Type B pancreatic cell (in vitro differentiated cells): ENCODE results near the gene GARIN5B. TPM values are rescaled to one million over a fixed set of nuclear protein-coding genes. Genes with fewer than 3 reads are reported as not detected.

Experiments
- DNase-seq: peaks from one replicate; pipeline ENCODE4 v3.0.0; 2021; ENCODE audit warnings: mixed read lengths; ENCODE audit not compliant: unreplicated experiment; ENCODE audit errors: extremely low spot score
- H3K27ac Mint-ChIP-seq: 2 replicates; pipeline ENCODE4 v1.8.0; 2021; ENCODE audit warnings: mild to moderate bottlenecking, mixed read lengths
- H3K27me3 Mint-ChIP-seq: 2 replicates; pipeline ENCODE4 v1.8.0; 2021; ENCODE audit warnings: mixed read lengths
- H3K36me3 Mint-ChIP-seq: 2 replicates; pipeline ENCODE4 v1.8.0; 2021; ENCODE audit warnings: mixed read lengths
- H3K4me1 Mint-ChIP-seq: one replicate; pipeline ENCODE4 v1.8.0; 2021; ENCODE audit warnings: mixed read lengths; ENCODE audit not compliant: unreplicated experiment
- H3K4me3 Mint-ChIP-seq: 2 replicates; pipeline ENCODE4 v1.8.0; 2021; ENCODE audit warnings: mild to moderate bottlenecking, mixed read lengths
- H3K9me3 Mint-ChIP-seq: 2 replicates; pipeline ENCODE4 v1.8.0; 2021; ENCODE audit warnings: mixed read lengths
- CTCF ChIP-seq: fragments of 200-600 bp; sonication (generic); conservative IDR thresholded peaks from 2 replicates; pipeline ENCODE4 v1.5.0; 2021; ENCODE audit warnings: antibody characterized with exemption, mild to moderate bottlenecking
- total RNA-seq: library from RNA; stranded (reverse); gene quantifications from 2 replicates; pipeline ENCODE4 v1.2.1, GENCODE V29; 2021; ENCODE audit warnings: low replicate concordance

Gene GARIN5B
- total RNA-seq, 1 donor from 2014 or later: not detected

GRCh38 chr19:55311797-55312196 lies 51.3 kb downstream of the GARIN5B start:
- no peaks in the 10 kb centered on the region for H3K9me3 Mint-ChIP-seq
- peaks cover 7% of the 10 kb centered on the region for H3K4me1 Mint-ChIP-seq
- H3K36me3 Mint-ChIP-seq: peaks cover 7% of the 10 kb centered on the region
- H3K27me3 Mint-ChIP-seq: no peaks in the 10 kb centered on the region
- no peak overlapping the region for H3K27ac Mint-ChIP-seq
- no peak for DNase-seq
- TF ChIP-seq CTCF: no peak
- H3K4me3 Mint-ChIP-seq: no peak overlapping the region

- Mint-ChIP-seq H3K27me3 (no peaks in the 10 kb centered on the region), H3K27ac (no peak overlapping the region), H3K4me3 (no peak overlapping the region), H3K36me3 (peaks cover 7% of the 10 kb centered on the region), H3K4me1 (peaks cover 7% of the 10 kb centered on the region), H3K9me3 (no peaks in the 10 kb centered on the region)
- TF ChIP-seq CTCF: no peak
- no peak for DNase-seq
Observed at GRCh38 chr19:55311397-55311796, 51.7 kb downstream of the GARIN5B start.

DNA sequence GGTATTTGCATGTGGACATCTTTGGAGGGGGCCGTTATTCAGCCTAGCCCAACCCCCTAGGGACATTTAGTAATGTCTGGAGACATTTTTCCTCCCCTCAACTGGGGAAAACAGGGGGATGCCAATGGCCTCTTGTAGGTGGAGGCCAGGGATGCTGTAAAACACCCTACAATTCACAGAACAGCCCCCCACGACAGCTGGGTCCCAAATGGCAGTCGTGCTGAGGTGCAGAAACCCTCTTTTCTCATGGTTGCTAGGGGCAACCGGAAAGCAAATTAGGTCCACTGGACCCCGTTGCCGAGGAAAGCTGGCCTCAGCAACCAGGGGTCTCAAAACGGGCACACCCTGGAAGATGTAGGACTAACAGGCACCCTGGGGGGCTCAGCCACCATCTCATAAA lies 52.6 kb downstream of the GARIN5B start:
- no peak overlapping the region for H3K4me3 Mint-ChIP-seq
- H3K36me3 Mint-ChIP-seq: peaks cover 9% of the 10 kb centered on the region
- no peak for TF ChIP-seq CTCF
- no peaks in the 10 kb centered on the region for H3K9me3 Mint-ChIP-seq
- DNase-seq: no peak
- H3K4me1 Mint-ChIP-seq: peaks cover 7% of the 10 kb centered on the region
- H3K27me3 Mint-ChIP-seq: no peaks in the 10 kb centered on the region
- no peak overlapping the region for H3K27ac Mint-ChIP-seq

GRCh38 chr19:55309448-55309847 lies 53.6 kb downstream of the GARIN5B start:
- Mint-ChIP-seq H3K4me3 (no peak overlapping the region), H3K27ac (no peak overlapping the region), H3K4me1 (peaks cover 7% of the 10 kb centered on the region), H3K36me3 (peaks cover 12% of the 10 kb centered on the region), H3K9me3 (no peaks in the 10 kb centered on the region), H3K27me3 (no peaks in the 10 kb centered on the region)
- no peak for TF ChIP-seq CTCF
- no peak for DNase-seq

DNA sequence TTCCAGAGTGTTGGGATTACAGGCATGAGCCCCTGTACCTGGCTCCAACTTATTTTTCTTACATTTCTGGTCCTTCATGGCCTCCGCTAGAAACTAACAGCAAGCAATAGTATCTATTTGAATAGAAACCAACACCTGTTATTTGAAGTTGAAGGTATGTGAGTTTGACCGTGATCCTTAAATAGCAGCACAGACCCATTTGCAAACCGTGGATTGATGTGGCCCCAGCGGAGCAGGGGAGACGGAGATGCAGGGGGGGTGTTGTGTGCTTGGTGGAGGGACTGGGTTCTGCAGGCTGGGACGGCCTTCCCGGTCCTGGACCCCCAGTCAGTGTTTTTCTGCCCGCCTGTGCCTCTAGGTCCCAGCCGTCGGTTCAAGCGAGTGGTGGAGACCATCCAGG lies 54.8 kb downstream of the GARIN5B start:
- H3K4me1 Mint-ChIP-seq: peaks cover 3% of the 10 kb centered on the region
- no peak overlapping the region for H3K27ac Mint-ChIP-seq
- H3K36me3 Mint-ChIP-seq: peaks cover 9% of the 10 kb centered on the region
- H3K4me3 Mint-ChIP-seq: no peak overlapping the region
- DNase-seq: no peak
- H3K9me3 Mint-ChIP-seq: no peaks in the 10 kb centered on the region
- TF ChIP-seq CTCF: no peak
- H3K27me3 Mint-ChIP-seq: no peaks in the 10 kb centered on the region

DNA sequence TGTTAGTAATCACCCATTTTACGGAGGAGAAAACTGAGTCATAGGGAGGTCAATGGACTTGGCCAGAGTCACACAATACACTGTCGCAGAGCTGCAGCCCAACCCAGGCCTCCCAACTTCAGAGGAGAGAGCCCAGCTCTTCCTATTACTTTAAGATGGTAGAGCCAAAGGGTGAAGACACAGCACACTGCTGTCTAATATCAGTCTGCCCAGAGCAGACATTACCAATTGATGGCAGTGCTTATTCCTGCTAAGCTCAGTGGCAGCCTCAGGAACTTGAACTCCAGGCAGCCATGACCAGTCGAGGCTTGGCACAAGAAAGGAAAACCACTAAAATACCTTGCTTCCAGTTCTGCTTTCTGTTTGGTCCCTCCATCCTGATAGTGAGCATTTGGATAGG lies 56.3 kb downstream of the GARIN5B start:
- Mint-ChIP-seq H3K27me3 (no peaks in the 10 kb centered on the region), H3K4me1 (peaks cover 3% of the 10 kb centered on the region), H3K36me3 (peaks cover 12% of the 10 kb centered on the region), H3K4me3 (no peak overlapping the region), H3K9me3 (no peaks in the 10 kb centered on the region), H3K27ac (no peak overlapping the region)
- TF ChIP-seq CTCF: no peak
- no peak for DNase-seq
